Endothelial cell of umbilical vein (primary cell): Measurements from ENCODE around the gene CFAP70. TPM values are rescaled to one million over a fixed set of nuclear protein-coding genes. Genes with fewer than 3 reads are reported as not detected.

Experiments used
- BruUV-seq: library from RNA; stranded (reverse); fragments of 400-500 nt; replicated peaks from 2 replicates; lab custom pipeline; 2021; lab: Mats Ljungman, UMichigan
- CTCF ChIA-PET: fragments of 300-600, 350-600 bp; sonication (Branson Sonifier 250); formaldehyde crosslinking; loops from one replicate; lab custom pipeline; 2021; ENCODE audit warnings: antibody characterized with exemption, inconsistent platforms; lab: Charles Lee
- POLR2A ChIA-PET: fragments of 300-600, 350-600 bp; sonication (Branson Sonifier 250); formaldehyde crosslinking; loops from one replicate; lab custom pipeline; 2021; ENCODE audit warnings: antibody characterized with exemption, inconsistent platforms; lab: Charles Lee
- DNase-seq: peaks from one replicate; pipeline ENCODE4 v3.0.0-alpha.2; 2011; ENCODE audit warnings: low read depth, low spot score
- FAIRE-seq: peaks from 2 replicates; lab custom pipeline; 2011; peaks lifted over from hg19 to GRCh38; lab: Jason Lieb, UNC
- H2AFZ ChIP-seq: 2 replicates; pipeline ENCODE4 v1.6.0; 2012; ENCODE audit warnings: low read depth, low read length, control low read depth, inconsistent platforms
- H3K27ac ChIP-seq: 2 replicates; pipeline ENCODE4 v1.5.1; 2011; ENCODE audit warnings: low read depth, mild to moderate bottlenecking, control low read depth, low read length, moderate library complexity; ENCODE audit not compliant: insufficient read depth
- H3K27me3 ChIP-seq, 2 experiments: 2 replicates each; pipeline versions ENCODE4 v1.6.0 to v1.6.1; 2011; ENCODE audit warnings: low read length in 2 of 2, mixed read lengths in 1 of 2; ENCODE audit not compliant: control insufficient read depth in 2 of 2, insufficient read depth in 2 of 2
- H3K36me3 ChIP-seq, 2 experiments: 2 replicates in 1 of 2; 3 replicates in 1 of 2; pipeline ENCODE4 v1.5.1; 2011; ENCODE audit warnings: low read length in 2 of 2, mild to moderate bottlenecking in 1 of 2, moderate library complexity in 1 of 2; ENCODE audit not compliant: control insufficient read depth in 2 of 2, insufficient read depth in 2 of 2; ENCODE audit errors: extremely low read depth in 1 of 2
- H3K4me1 ChIP-seq: 3 replicates; pipeline ENCODE4 v1.5.1; 2011; ENCODE audit warnings: mild to moderate bottlenecking, low read length; ENCODE audit not compliant: control insufficient read depth, insufficient read depth; ENCODE audit errors: extremely low read depth
- H3K4me2 ChIP-seq: 2 replicates; pipeline ENCODE4 v1.6.1; 2011; ENCODE audit warnings: low read length, control low read depth, mixed read lengths; ENCODE audit not compliant: insufficient read depth
- H3K4me3 ChIP-seq, 3 experiments: fragments of 200-600 bp in 1 of 3; sonication (generic), shearing (Covaris generic) in 1 of 3; replicated peaks in 1 of 3; 2 replicates each; pipeline ENCODE4 v1.5.1; 2011 to 2016; ENCODE audit warnings: control low read depth in 3 of 3, low read length in 3 of 3, mild to moderate bottlenecking in 2 of 3, inconsistent platforms in 1 of 3, low read depth in 1 of 3, moderate library complexity in 1 of 3; ENCODE audit not compliant: insufficient read depth in 1 of 3
- H3K79me2 ChIP-seq: 2 replicates; pipeline ENCODE4 v1.6.0; 2012; ENCODE audit warnings: low read length, inconsistent platforms; ENCODE audit not compliant: control insufficient read depth, insufficient read depth
- H3K9ac ChIP-seq: replicated peaks from 2 replicates; pipeline ENCODE3; 2011; ENCODE audit warnings: low read length, control low read depth; ENCODE audit not compliant: insufficient read depth; ENCODE audit errors: extremely low read depth
- H3K9me1 ChIP-seq: replicated peaks from 3 replicates; pipeline ENCODE4 v1.6.0; 2011; ENCODE audit warnings: mild to moderate bottlenecking, low read length; ENCODE audit not compliant: control insufficient read depth, insufficient read depth; ENCODE audit errors: extremely low read depth
- H3K9me3 ChIP-seq: replicated peaks from 2 replicates; pipeline ENCODE4 v1.5.1; 2012; ENCODE audit warnings: low read length, inconsistent platforms; ENCODE audit not compliant: control insufficient read depth, insufficient read depth
- H4K20me1 ChIP-seq: replicated peaks from 2 replicates; pipeline ENCODE3; 2011; ENCODE audit warnings: mild to moderate bottlenecking, low read length; ENCODE audit not compliant: control insufficient read depth, insufficient read depth; ENCODE audit errors: extremely low read depth
- GATA2 ChIP-seq: IDR thresholded peaks from 2 replicates; pipeline ENCODE4 v1.7.0; 2011; ENCODE audit warnings: low read depth, mild to moderate bottlenecking, moderate library complexity, mixed read lengths, low read length; ENCODE audit not compliant: insufficient read length, insufficient read depth
- MYC ChIP-seq: IDR thresholded peaks from one replicate; pipeline ENCODE4 v1.6.1; 2011; ENCODE audit warnings: mild to moderate bottlenecking, low read depth, low read length
- dilution Hi-C: fragments of 300-500 bp; cut with MboI; formaldehyde crosslinking; loops from one replicate; pipeline ENCODE4 v1.15.0; 2019; ENCODE audit warnings: low sequenced_read_pairs; ENCODE audit not compliant: extremely low pct_ligation_motif_present
- intact Hi-C: fragments of 100-400 bp; cut with micrococcal nuclease; formaldehyde crosslinking; loops from one replicate; pipeline ENCODE4 v1.10.0; 2022
- polyA plus RNA-seq, 4 experiments: library from polyadenylated mRNA; depleted of rRNA in 3 of 4; stranded (reverse) in 3 of 4; unstranded in 1 of 4; fragments of >200 nt; gene quantifications; 2 replicates each; pipeline versions ENCODE4 v1.2.1 to v1.2.3, GENCODE V29; 2011 to 2012; ENCODE audit warnings: missing spikeins in 1 of 4
- total RNA-seq: library from RNA; stranded (reverse); gene quantifications from 2 replicates; pipeline ENCODE4 v1.2.3, GENCODE V29; 2021
- TF ChIP-seq, protein P1 (sequence below), 2 donors: IDR thresholded peaks; 1 replicate in 1 of 2; 2 replicates in 1 of 2; pipeline ENCODE4 v1.5.1; 2011; ENCODE audit warnings: low read length in 2 of 2, mild to moderate bottlenecking in 2 of 2, moderate library complexity in 2 of 2, control low read depth in 1 of 2, inconsistent platforms in 1 of 2, low read depth in 1 of 2; ENCODE audit not compliant: insufficient read depth in 1 of 2; ENCODE audit errors: extremely low read depth in 1 of 2

The CFAP70 gene
- total and polyA plus RNA-seq, 2 donors (not counting 3 experiments of a cell fraction or from before 2014, with no cell fraction given): 0.19 to 0.27 TPM

- Histone ChIP-seq H3K27ac (no peak overlapping the region), H3K4me2 (no peak overlapping the region), H3K36me3 (no peaks in the 10 kb centered on the region), H2AFZ (no peak overlapping the region), H3K9me1 (no peaks in the 10 kb centered on the region), H3K9me3 (no peaks in the 10 kb centered on the region), H3K79me2 (no peaks in the 10 kb centered on the region), H3K4me1 (peaks cover 7% of the 10 kb centered on the region), H3K4me3 (no peak overlapping the region), H3K27me3 (peaks cover 4 to 13% of the 10 kb centered on the region in 2 experiments), H3K9ac (no peak overlapping the region), H4K20me1 (no peaks in the 10 kb centered on the region)
- intact Hi-C loops (loop anchor here (1.0 kb wide), 1 partner anchor 380 kb away; no protein-coding TSS in a partner anchor), dilution Hi-C loops (no loop called here)
- TF ChIP-seq, protein P1, sequence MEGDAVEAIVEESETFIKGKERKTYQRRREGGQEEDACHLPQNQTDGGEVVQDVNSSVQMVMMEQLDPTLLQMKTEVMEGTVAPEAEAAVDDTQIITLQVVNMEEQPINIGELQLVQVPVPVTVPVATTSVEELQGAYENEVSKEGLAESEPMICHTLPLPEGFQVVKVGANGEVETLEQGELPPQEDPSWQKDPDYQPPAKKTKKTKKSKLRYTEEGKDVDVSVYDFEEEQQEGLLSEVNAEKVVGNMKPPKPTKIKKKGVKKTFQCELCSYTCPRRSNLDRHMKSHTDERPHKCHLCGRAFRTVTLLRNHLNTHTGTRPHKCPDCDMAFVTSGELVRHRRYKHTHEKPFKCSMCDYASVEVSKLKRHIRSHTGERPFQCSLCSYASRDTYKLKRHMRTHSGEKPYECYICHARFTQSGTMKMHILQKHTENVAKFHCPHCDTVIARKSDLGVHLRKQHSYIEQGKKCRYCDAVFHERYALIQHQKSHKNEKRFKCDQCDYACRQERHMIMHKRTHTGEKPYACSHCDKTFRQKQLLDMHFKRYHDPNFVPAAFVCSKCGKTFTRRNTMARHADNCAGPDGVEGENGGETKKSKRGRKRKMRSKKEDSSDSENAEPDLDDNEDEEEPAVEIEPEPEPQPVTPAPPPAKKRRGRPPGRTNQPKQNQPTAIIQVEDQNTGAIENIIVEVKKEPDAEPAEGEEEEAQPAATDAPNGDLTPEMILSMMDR (IDR thresholded peaks at IDR 0.05; ENCODE audit: extremely low read depth in 1 of 2, insufficient read depth in 1 of 2, low read depth in 1 of 2, low read length in 2 of 2): peak; percentile 39 to 51
- no peak for TF ChIP-seq GATA2
- TF ChIP-seq MYC: no peak
- ChIA-PET POLR2A (interaction anchor here (0.9 kb wide), 1 partner anchor 17 kb away, joined by 3 read pairs; the partner anchor contains the start of gene DNAJC9), CTCF (interaction anchor here (0.7 to 2.2 kb wide), 30 partner anchors 10 to 384 kb away, joined by 3 to 29 read pairs (median 5); partner anchors contain the start of genes CFAP70, DNAJC9, MRPS16 and PPP3CB)
- peak; percentile 53 for DNase-seq
- BruUV-seq: no TSS peak
- FAIRE-seq: peak; percentile 68
Observed at GRCh38 chr10:73263693-73264347, 94.8 kb downstream of the CFAP70 start.
